Measurements from ENCODE around the gene CYTH2. TPM values are rescaled to one million over a fixed set of nuclear protein-coding genes. Genes with fewer than 3 reads are reported as not detected.

The CYTH2 gene
- polyA plus RNA-seq, 4 donors: 44.3 to 55.1 (median 54.8) TPM

DNA sequence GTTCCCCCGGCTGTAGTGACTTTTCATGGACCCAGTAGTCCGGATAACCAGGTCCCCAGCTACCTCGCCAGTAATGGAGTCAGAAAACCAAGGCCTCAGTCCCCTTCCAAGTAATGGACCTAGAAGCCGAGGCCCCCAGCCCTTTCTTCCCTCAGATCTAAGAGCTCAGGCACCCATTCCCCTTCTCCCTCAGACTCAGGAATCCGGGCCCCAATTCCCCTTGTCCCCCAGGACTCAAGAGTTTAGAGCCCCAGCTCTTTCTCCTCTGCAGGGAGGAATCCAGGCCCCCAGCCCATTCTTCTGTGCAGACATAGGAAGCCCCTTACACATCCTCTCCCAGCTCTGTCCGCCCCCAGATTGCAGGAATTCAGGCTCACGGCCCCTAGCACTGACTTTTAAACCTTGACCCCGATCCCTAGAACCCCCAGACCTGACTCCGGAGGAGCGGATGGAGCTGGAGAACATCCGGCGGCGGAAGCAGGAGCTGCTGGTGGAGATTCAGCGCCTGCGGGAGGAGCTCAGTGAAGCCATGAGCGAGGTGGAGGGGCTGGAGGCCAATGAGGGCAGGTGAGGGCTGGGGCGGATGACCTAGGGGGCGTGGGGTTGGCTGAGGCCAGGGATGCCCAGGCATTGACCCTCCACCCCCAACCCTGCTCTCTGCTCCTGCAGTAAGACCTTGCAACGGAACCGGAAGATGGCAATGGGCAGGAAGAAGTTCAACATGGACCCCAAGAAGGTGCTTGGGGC lies 938 bp downstream of the CYTH2 start:
- peak overlapping the region in 2 of 3 donors; percentile 18 to 94 for H3K27ac ChIP-seq (ENCODE audit: low read depth in 1 of 3, low read length in 2 of 3)
- peaks cover 4 to 13% (median 8%) of the 10 kb centered on the region in 3 donors for H3K4me1 ChIP-seq (ENCODE audit: control insufficient read depth in 3 of 3, insufficient read depth in 2 of 3, low read depth in 1 of 3, low read length in 2 of 3)
- no peaks in the 10 kb centered on the region for H3K9me3 ChIP-seq (ENCODE audit: control insufficient read depth in 2 of 2, insufficient read depth in 1 of 2, low read depth in 1 of 2, low read length in 1 of 2)
- no peak for FAIRE-seq
- 30 to 54% (median 49%) methylated on average over 19 to 20 of the region's 20 CpGs for WGBS, 3 donors
- DNase-seq: peak in 1 of 2 donors; percentile 15
- peaks cover 0 to 3% (median 0%) of the 10 kb centered on the region in 3 donors for H3K27me3 ChIP-seq (ENCODE audit: control insufficient read depth in 3 of 3, insufficient read depth in 3 of 3, low read length in 3 of 3)
- peaks cover 8 to 52% (median 24%) of the 10 kb centered on the region in 3 donors for H3K36me3 ChIP-seq (ENCODE audit: control insufficient read depth in 3 of 3, insufficient read depth in 2 of 3, low read depth in 1 of 3, low read length in 3 of 3)
- peak overlapping the region; percentile 81 to 90 (median 83) for H3K4me3 ChIP-seq (ENCODE audit: low read depth in 1 of 3, low read length in 3 of 3)

DNA sequence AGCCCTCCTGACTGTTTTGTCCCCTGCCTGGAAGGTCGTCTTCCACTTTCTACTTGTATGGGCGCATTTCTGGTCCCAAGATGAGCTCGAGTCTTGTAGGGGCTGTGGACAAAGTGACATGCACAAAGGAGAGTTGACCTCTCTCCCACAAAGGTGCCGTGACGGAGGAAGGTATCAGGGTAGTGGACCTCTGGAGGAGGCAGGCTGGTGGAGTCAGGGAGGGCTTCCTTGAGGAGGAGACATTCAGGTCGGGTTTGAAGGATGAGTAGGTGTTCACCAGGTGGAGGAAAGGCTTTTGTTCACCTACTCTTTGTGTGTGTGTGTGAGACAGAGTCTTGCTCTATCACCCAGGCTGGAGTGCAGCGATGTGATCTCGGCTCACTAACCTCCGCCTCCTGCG lies 1.7 kb downstream of the CYTH2 start:
- 89 to 92% (median 91%) methylated on average over 10 of the region's 10 CpGs for WGBS, 3 donors
- DNase-seq: no peak
- Histone ChIP-seq H3K27me3 (ENCODE audit: control insufficient read depth in 3 of 3, insufficient read depth in 3 of 3, low read length in 3 of 3) (peaks cover 0 to 3% (median 0%) of the 10 kb centered on the region in 3 donors), H3K4me1 (ENCODE audit: control insufficient read depth in 3 of 3, insufficient read depth in 2 of 3, low read depth in 1 of 3, low read length in 2 of 3) (peaks cover 4 to 13% (median 8%) of the 10 kb centered on the region in 3 donors), H3K9me3 (ENCODE audit: control insufficient read depth in 2 of 2, insufficient read depth in 1 of 2, low read depth in 1 of 2, low read length in 1 of 2) (no peaks in the 10 kb centered on the region), H3K4me3 (ENCODE audit: low read depth in 1 of 3, low read length in 3 of 3) (no peak overlapping the region), H3K36me3 (ENCODE audit: control insufficient read depth in 3 of 3, insufficient read depth in 2 of 3, low read depth in 1 of 3, low read length in 3 of 3) (peaks cover 8 to 59% (median 26%) of the 10 kb centered on the region in 3 donors), H3K27ac (ENCODE audit: low read depth in 1 of 3, low read length in 2 of 3) (no peak overlapping the region)
- FAIRE-seq: no peak

DNA sequence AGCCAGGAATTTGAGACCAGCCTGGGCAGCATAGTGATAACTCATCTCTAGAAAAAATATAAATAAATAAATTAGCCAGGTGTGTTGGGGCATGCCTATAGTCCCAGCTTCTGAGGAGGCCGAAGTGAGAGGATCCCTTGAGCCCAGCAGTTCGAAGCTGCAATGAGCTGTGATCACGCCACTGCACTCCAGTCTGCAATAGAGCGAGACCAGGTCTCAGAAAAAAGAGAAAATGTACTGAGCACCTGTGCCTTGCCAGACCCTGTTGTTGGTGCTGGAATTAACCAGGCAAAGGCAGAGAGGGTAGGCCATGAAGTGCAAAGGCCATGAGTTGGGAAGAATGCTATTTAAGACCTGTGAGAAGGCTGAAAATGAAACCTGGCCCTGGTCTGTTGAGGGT lies 2.7 kb downstream of the CYTH2 start:
- FAIRE-seq: no peak
- no peak overlapping the region for H3K4me3 ChIP-seq (ENCODE audit: low read depth in 1 of 3, low read length in 3 of 3)

DNA sequence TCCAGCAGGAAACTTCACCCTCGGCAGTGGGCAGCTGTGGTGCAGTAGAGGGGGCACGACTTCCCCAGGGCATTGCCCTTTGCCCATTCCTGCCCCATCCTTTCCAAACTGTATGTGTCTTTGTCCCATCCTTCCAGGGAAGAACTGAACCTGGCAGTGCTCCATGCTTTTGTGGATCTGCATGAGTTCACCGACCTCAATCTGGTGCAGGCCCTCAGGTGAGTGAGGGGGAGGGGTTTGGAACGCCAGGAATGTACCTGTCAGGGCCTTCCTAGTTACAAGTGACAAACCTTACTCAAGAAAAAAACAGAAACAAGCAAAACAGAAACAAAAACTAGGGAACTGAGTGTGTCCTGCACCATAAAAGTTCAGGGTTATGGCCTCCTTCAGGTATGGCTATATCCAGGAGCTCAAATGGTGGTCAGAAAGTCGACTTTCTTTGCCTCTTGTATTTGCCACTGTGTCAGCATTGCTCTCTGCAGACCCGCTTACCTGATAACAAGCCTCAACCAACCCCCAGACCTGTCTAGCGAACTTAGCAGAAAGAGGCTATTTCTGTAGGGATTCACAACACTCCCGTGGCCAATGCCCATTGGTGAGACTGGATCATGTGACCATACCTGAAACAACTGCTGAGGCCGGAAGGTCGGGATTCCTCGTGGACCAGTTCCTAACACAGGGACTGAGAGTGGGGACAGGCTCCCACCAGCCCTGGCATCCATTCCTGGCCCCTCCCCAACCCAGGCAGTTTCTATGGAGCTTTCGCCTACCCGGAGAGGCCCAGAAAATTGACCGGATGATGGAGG lies 4.2 kb downstream of the CYTH2 start:
- H3K27ac ChIP-seq (ENCODE audit: low read depth in 1 of 3, low read length in 2 of 3): no peak overlapping the region
- no peak for DNase-seq
- no peak overlapping the region for H3K4me3 ChIP-seq (ENCODE audit: low read depth in 1 of 3, low read length in 3 of 3)
- H3K36me3 ChIP-seq (ENCODE audit: control insufficient read depth in 3 of 3, insufficient read depth in 2 of 3, low read depth in 1 of 3, low read length in 3 of 3): peaks cover 10 to 85% (median 33%) of the 10 kb centered on the region in 3 donors
- FAIRE-seq: no peak
- no peaks in the 10 kb centered on the region for H3K9me3 ChIP-seq (ENCODE audit: control insufficient read depth in 2 of 2, insufficient read depth in 1 of 2, low read depth in 1 of 2, low read length in 1 of 2)
- H3K27me3 ChIP-seq (ENCODE audit: control insufficient read depth in 3 of 3, insufficient read depth in 3 of 3, low read length in 3 of 3): no peaks in the 10 kb centered on the region
- peaks cover 4 to 9% (median 8%) of the 10 kb centered on the region in 3 donors for H3K4me1 ChIP-seq (ENCODE audit: control insufficient read depth in 3 of 3, insufficient read depth in 2 of 3, low read depth in 1 of 3, low read length in 2 of 3)
- WGBS, 3 donors: 79 to 86% (median 85%) methylated on average over 14 of the region's 14 CpGs

More for the DNA sequence above, 2.7 kb downstream of the CYTH2 start:
- H3K4me1 ChIP-seq (ENCODE audit: control insufficient read depth in 3 of 3, insufficient read depth in 2 of 3, low read depth in 1 of 3, low read length in 2 of 3): peaks cover 4 to 13% (median 8%) of the 10 kb centered on the region in 3 donors
- no peaks in the 10 kb centered on the region for H3K9me3 ChIP-seq (ENCODE audit: control insufficient read depth in 2 of 2, insufficient read depth in 1 of 2, low read depth in 1 of 2, low read length in 1 of 2)
- H3K27ac ChIP-seq (ENCODE audit: low read depth in 1 of 3, low read length in 2 of 3): no peak overlapping the region
- H3K27me3 ChIP-seq (ENCODE audit: control insufficient read depth in 3 of 3, insufficient read depth in 3 of 3, low read length in 3 of 3): peaks cover 0 to 2% (median 0%) of the 10 kb centered on the region in 3 donors
- 94 to 96% (median 95%) methylated on average over 4 of the region's 4 CpGs for WGBS, 3 donors
- H3K36me3 ChIP-seq (ENCODE audit: control insufficient read depth in 3 of 3, insufficient read depth in 2 of 3, low read depth in 1 of 3, low read length in 3 of 3): peaks cover 8 to 69% (median 29%) of the 10 kb centered on the region in 3 donors
- no peak for DNase-seq

DNA sequence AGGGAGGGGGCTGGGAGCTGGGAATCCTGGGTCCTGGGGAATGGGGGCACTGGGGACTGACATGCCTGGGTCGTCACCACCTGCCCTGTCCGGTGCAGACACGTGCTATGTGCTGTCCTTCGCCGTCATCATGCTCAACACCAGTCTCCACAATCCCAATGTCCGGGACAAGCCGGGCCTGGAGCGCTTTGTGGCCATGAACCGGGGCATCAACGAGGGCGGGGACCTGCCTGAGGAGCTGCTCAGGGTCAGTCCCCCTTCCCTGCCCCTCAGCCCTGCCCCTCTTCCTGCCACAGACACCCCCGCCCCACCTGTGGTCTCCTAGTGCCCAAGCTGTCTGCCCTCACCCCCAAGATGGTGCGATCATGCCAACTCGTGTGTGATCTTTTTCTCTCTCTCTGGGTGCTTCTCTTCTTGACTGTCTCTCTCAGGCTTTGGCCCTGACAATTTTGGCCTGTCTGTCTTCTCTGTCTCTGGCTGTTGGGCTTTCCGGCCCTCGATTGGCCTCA lies 5.0 kb downstream of the CYTH2 start:
- Histone ChIP-seq H3K4me1 (ENCODE audit: control insufficient read depth in 3 of 3, insufficient read depth in 2 of 3, low read depth in 1 of 3, low read length in 2 of 3) (peaks cover 4 to 9% (median 8%) of the 10 kb centered on the region in 3 donors), H3K27ac (ENCODE audit: low read depth in 1 of 3, low read length in 2 of 3) (no peak overlapping the region), H3K4me3 (ENCODE audit: low read depth in 1 of 3, low read length in 3 of 3) (no peak overlapping the region), H3K27me3 (ENCODE audit: control insufficient read depth in 3 of 3, insufficient read depth in 3 of 3, low read length in 3 of 3) (no peaks in the 10 kb centered on the region), H3K36me3 (ENCODE audit: control insufficient read depth in 3 of 3, insufficient read depth in 2 of 3, low read depth in 1 of 3, low read length in 3 of 3) (peaks cover 13 to 92% (median 33%) of the 10 kb centered on the region in 3 donors), H3K9me3 (ENCODE audit: control insufficient read depth in 2 of 2, insufficient read depth in 1 of 2, low read depth in 1 of 2, low read length in 1 of 2) (no peaks in the 10 kb centered on the region)
- DNase-seq (no peak), FAIRE-seq (no peak)
- WGBS, 3 donors: 89 to 92% (median 89%) methylated on average over 14 to 16 of the region's 16 CpGs

DNA sequence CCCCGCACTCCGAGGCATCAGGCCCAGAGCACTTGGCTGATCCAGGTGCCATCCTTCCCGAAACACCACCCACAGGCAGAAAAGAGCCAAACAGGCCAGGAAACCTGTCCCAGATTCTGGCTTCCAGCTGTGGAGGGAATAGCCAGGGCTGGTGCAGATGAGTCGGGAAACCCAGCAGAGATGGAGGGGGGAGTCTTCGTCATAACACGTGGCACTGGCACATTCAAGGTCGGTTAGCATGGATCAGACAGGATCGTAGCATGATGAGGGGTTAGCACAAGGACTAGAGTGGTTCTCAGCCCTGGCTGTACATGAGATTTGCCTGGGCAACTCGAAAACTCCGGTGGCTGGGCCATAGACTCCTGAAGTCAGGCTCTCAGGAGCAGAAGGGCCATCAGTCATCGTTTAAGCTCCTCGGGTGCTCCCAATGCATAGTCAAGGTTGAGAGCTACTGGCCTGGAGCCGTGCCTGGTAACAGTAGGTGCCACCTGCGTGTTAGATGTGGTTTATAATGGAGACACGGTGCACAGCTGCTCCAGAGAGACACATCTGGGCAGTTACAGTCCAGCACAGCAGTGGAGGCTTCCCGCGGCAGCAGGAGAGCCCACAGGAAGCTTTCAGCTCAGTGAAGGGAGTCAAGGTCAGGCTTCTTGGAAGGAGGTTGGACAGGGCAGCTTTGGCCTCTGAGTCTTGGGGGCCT lies 6.3 kb downstream of the CYTH2 start:
- no peak overlapping the region for H3K4me3 ChIP-seq (ENCODE audit: low read depth in 1 of 3, low read length in 3 of 3)
- peaks cover under 1 to 3% (median 2%) of the 10 kb centered on the region in 3 donors for H3K4me1 ChIP-seq (ENCODE audit: control insufficient read depth in 3 of 3, insufficient read depth in 2 of 3, low read depth in 1 of 3, low read length in 2 of 3)
- peaks cover 12 to 98% (median 33%) of the 10 kb centered on the region in 3 donors for H3K36me3 ChIP-seq (ENCODE audit: control insufficient read depth in 3 of 3, insufficient read depth in 2 of 3, low read depth in 1 of 3, low read length in 3 of 3)
- H3K27ac ChIP-seq (ENCODE audit: low read depth in 1 of 3, low read length in 2 of 3): no peak overlapping the region
- WGBS, 3 donors: 87 to 88% (median 87%) methylated on average over 17 of the region's 17 CpGs
- FAIRE-seq (no peak), DNase-seq (no peak)
- no peaks in the 10 kb centered on the region for H3K27me3 ChIP-seq (ENCODE audit: control insufficient read depth in 3 of 3, insufficient read depth in 3 of 3, low read length in 3 of 3)
- no peaks in the 10 kb centered on the region for H3K9me3 ChIP-seq (ENCODE audit: control insufficient read depth in 2 of 2, insufficient read depth in 1 of 2, low read depth in 1 of 2, low read length in 1 of 2)

DNA sequence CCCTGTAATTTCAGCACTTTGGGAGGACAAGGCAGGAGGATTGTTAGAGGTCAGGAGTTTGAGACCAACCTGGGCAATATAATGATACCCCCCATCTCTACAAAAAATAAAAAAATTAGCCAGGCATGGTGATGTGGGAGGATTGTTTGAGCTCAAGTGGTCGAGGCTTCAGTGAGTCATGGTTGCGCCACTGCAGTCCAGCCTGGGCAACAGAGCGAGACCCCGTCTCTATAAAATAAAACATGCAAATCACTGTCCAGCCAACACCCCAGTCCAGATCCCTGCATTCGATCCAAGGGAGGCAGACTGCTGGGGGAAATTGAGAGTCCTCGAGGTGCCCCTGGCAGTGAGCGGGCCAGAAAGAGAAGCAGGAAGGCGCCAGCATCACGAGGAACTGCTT lies 7.0 kb downstream of the CYTH2 start:
- Histone ChIP-seq H3K27me3 (ENCODE audit: control insufficient read depth in 3 of 3, insufficient read depth in 3 of 3, low read length in 3 of 3) (no peaks in the 10 kb centered on the region), H3K9me3 (ENCODE audit: control insufficient read depth in 2 of 2, insufficient read depth in 1 of 2, low read depth in 1 of 2, low read length in 1 of 2) (no peaks in the 10 kb centered on the region), H3K27ac (ENCODE audit: low read depth in 1 of 3, low read length in 2 of 3) (no peak overlapping the region), H3K4me1 (ENCODE audit: control insufficient read depth in 3 of 3, insufficient read depth in 2 of 3, low read depth in 1 of 3, low read length in 2 of 3) (peaks cover 0 to 4% (median 0%) of the 10 kb centered on the region in 3 donors), H3K4me3 (ENCODE audit: low read depth in 1 of 3, low read length in 3 of 3) (no peak overlapping the region), H3K36me3 (ENCODE audit: control insufficient read depth in 3 of 3, insufficient read depth in 2 of 3, low read depth in 1 of 3, low read length in 3 of 3) (peaks cover 8 to 96% (median 30%) of the 10 kb centered on the region in 3 donors)
- no peak for FAIRE-seq
- DNase-seq: no peak
- 89 to 92% (median 91%) methylated on average over 9 of the region's 9 CpGs for WGBS, 3 donors
